ENCODE measurements around the gene CEP43. TPM values are rescaled to one million over a fixed set of nuclear protein-coding genes. Genes with fewer than 3 reads are reported as not detected.
A peak's percentile ranks its signal among the peaks of the same experiment; 100 is the strongest.

CEP43 gene
- total RNA-seq, 1 donor from 2014 or later, result 11.8 TPM

GRCh38 chr6:166998256-166999144, 697 bp upstream of the CEP43 start:
- H3K36me3 ChIP-seq (ENCODE audit: control insufficient read depth, insufficient read depth, low read length), result no peaks in the 10 kb centered on the region
- no peak for FAIRE-seq
- H3K27me3 ChIP-seq (ENCODE audit: control insufficient read depth, insufficient read depth, low read length), result no peaks in the 10 kb centered on the region
- H3K4me3 ChIP-seq (ENCODE audit: low read depth, low read length), result peak overlapping the region; percentile 97
- DNase-seq (ENCODE audit: low read depth), result no peak
- TF ChIP-seq CTCF (IDR thresholded peaks at IDR 0.05; ENCODE audit: insufficient read depth, low read length, severe bottlenecking), result no peak

GRCh38 chr6:166999884-167000253, 672 bp downstream of the CEP43 start:
- no peak for TF ChIP-seq CTCF (IDR thresholded peaks at IDR 0.05; ENCODE audit: insufficient read depth, low read length, severe bottlenecking)
- FAIRE-seq, result no peak

GRCh38 chr6:167000759-167001158, 1.6 kb downstream of the CEP43 start:
- Histone ChIP-seq H3K4me3 (ENCODE audit: low read depth, low read length) (no peak overlapping the region), H3K27me3 (ENCODE audit: control insufficient read depth, insufficient read depth, low read length) (no peaks in the 10 kb centered on the region), H3K36me3 (ENCODE audit: control insufficient read depth, insufficient read depth, low read length) (no peaks in the 10 kb centered on the region)
- no peak for DNase-seq (ENCODE audit: low read depth)
- FAIRE-seq, result no peak
- TF ChIP-seq CTCF (IDR thresholded peaks at IDR 0.05; ENCODE audit: insufficient read depth, low read length, severe bottlenecking), result no peak

More at GRCh38 chr6:166999884-167000253, 672 bp downstream of the CEP43 start:
- no peaks in the 10 kb centered on the region for H3K36me3 ChIP-seq (ENCODE audit: control insufficient read depth, insufficient read depth, low read length)
- H3K27me3 ChIP-seq (ENCODE audit: control insufficient read depth, insufficient read depth, low read length), result no peaks in the 10 kb centered on the region
- H3K4me3 ChIP-seq (ENCODE audit: low read depth, low read length), result peak overlapping the region; percentile 97
- no peak for DNase-seq (ENCODE audit: low read depth)

- Histone ChIP-seq H3K36me3 (ENCODE audit: control insufficient read depth, insufficient read depth, low read length) (peaks cover 1% of the 10 kb centered on the region), H3K4me3 (ENCODE audit: low read depth, low read length) (no peak overlapping the region), H3K27me3 (ENCODE audit: control insufficient read depth, insufficient read depth, low read length) (no peaks in the 10 kb centered on the region)
- no peak for TF ChIP-seq CTCF (IDR thresholded peaks at IDR 0.05; ENCODE audit: insufficient read depth, low read length, severe bottlenecking)
- DNase-seq (ENCODE audit: low read depth) (no peak), FAIRE-seq (no peak)
Measured at GRCh38 chr6:167005350-167006159, 6.4 kb downstream of the CEP43 start.

GRCh38 chr6:167007985-167008384, 8.8 kb downstream of the CEP43 start:
- H3K27me3 ChIP-seq (ENCODE audit: control insufficient read depth, insufficient read depth, low read length), result no peaks in the 10 kb centered on the region
- H3K36me3 ChIP-seq (ENCODE audit: control insufficient read depth, insufficient read depth, low read length), result peaks cover 3% of the 10 kb centered on the region
- no peak for DNase-seq (ENCODE audit: low read depth)
- TF ChIP-seq CTCF (IDR thresholded peaks at IDR 0.05; ENCODE audit: insufficient read depth, low read length, severe bottlenecking), result no peak
- H3K4me3 ChIP-seq (ENCODE audit: low read depth, low read length), result no peak overlapping the region
- peak; percentile 40 for FAIRE-seq
